Adrenal gland (tissue), 12 donors: ENCODE measurements around the gene ST6GALNAC3. TPM values are rescaled to one million over a fixed set of nuclear protein-coding genes. Genes with fewer than 3 reads are reported as not detected.

Experiments used
- DNase-seq, 7 donors: peaks; one replicate each; pipeline ENCODE4 v3.0.0-alpha.2; 2019 to 2020
- H3K27ac ChIP-seq, 5 donors: fragments of 200-600 bp; sonication (generic) in 4 of 5; 1 replicate in 3 of 5; 2 replicates in 2 of 5; pipeline versions ENCODE4 v1.5.1 to v1.8.0; 2016 to 2020; ENCODE audit warnings: mild to moderate bottlenecking in 1 of 5
- H3K27me3 ChIP-seq: fragments of 200-600 bp; 2 replicates; pipeline ENCODE4 v1.8.0; 2021
- H3K36me3 ChIP-seq, 2 donors: fragments of 200-600 bp; replicated peaks in 1 of 2; 1 replicate in 1 of 2; 2 replicates in 1 of 2; pipeline versions ENCODE4 v1.5.1 to v1.8.0; 2018 to 2022
- H3K4me1 ChIP-seq, 2 donors: fragments of 200-600 bp; replicated peaks in 1 of 2; 1 replicate in 1 of 2; 2 replicates in 1 of 2; pipeline versions ENCODE4 v1.5.1 to v1.8.0; 2018 to 2021
- H3K4me3 ChIP-seq, 4 donors: fragments of 200-600 bp; sonication (generic) in 3 of 4; one replicate each; pipeline ENCODE4 v1.5.1; 2016 to 2018
- H3K9me3 ChIP-seq, 3 donors: fragments of 200-600 bp; sonication (generic) in 1 of 3; replicated peaks in 1 of 3; 1 replicate in 2 of 3; 2 replicates in 1 of 3; pipeline versions ENCODE4 v1.5.1 to v1.8.0; 2016 to 2021
- POLR2A ChIP-seq, 2 donors: fragments of 450-650 bp; IDR thresholded peaks; one replicate each; pipeline ENCODE4 v1.6.1; 2017; ENCODE audit warnings: antibody characterized with exemption in 2 of 2, mild to moderate bottlenecking in 2 of 2, moderate library complexity in 1 of 2
- WGBS, 4 donors: extraction: QIAGEN DNeasy Blood & Tissue Kit in 2 of 4; methylation state at CpG; one replicate each; pipeline versions ENCODE4 v1.1.5 to v1.1.7; 2013 to 2017; 5-methylcytosine and 5-hydroxymethylcytosine counted together
- intact Hi-C, 2 donors: fragments of 100-400 bp; cut with DNase I; formaldehyde crosslinking; loops; one replicate each; pipeline versions ENCODE4 v1.14.1 to v1.15.0; 2022 to 2023
- polyA plus RNA-seq, 3 donors: library from polyadenylated mRNA; stranded (reverse); fragments of 200-250 nt in 2 of 3; fragments of 350-450 nt in 1 of 3; fragmentation: Illumina TruSeq in 1 of 3; extraction: RNeasy Lipid Tissue Mini Kit (QIAGEN cat#74804) in 1 of 3; gene quantifications; one replicate each; pipeline ENCODE4 v1.2.3, GENCODE V29; 2013 to 2014
- total RNA-seq, 9 donors: library from RNA; depleted of rRNA in 4 of 9; stranded (reverse); fragments of >200 nt in 4 of 9; fragments of 120-200 nt in 1 of 9; fragmentation: NEBNext Ultra II Directional in 1 of 9; extraction: Animal tissue kit (Norgen Biotek cat#: 25700) in 1 of 9; gene quantifications; one replicate each; pipeline versions ENCODE4 v1.1.0 to v1.2.4, GENCODE V29; 2013 to 2023
- TF ChIP-seq, protein P1 (sequence below), 6 experiments: fragments of 450-650 bp in 4 of 6; fragments of 200-600 bp in 2 of 6; sonication (generic) in 1 of 6; IDR thresholded peaks; 1 replicate in 5 of 6; 2 replicates in 1 of 6; pipeline versions ENCODE4 v1.5.1 to v1.8.0; 2016 to 2021; ENCODE audit warnings: antibody characterized with exemption in 6 of 6, mild to moderate bottlenecking in 2 of 6, moderate library complexity in 1 of 6
- donor health status: healthy with polysubstance abuse.
- donor health status: Bipolar disorder and iron deficiency.
- donor health status: DM: yes; HTN: yes; CAD: no.
- donor health status: DM: no; HTN: no; CAD: no.
- donor health status: DM: no; HTN: no; CAD: no.
- donor health status: DM: yes; HTN: yes; CAD: no.

ST6GALNAC3 gene
- total and polyA plus RNA-seq, 12 donors, result 1.4 to 11.5 (median 5.9) TPM

DNA sequence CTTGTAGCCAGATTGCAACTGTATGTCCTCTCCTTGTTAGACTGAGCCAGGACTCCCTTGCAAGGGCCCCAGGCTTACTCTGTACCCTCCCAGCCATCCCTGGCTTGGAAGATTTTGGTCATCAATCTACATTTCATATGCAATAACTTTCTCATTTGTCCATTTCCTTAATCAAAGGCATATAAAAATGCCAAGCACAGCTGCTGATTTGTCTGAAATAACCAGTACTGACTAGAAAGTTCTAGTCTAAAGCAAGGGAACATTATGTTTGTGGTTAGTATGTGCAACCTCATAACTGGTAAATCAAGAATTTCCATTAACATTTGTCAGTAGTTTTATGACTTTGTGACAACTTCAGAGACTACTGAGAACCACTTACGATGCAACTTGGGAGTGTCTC is 370.2 kb downstream of the ST6GALNAC3 start:
- Histone ChIP-seq H3K4me3 (no peak overlapping the region), H3K4me1 (no peaks in the 10 kb centered on the region), H3K36me3 (no peaks in the 10 kb centered on the region), H3K27ac (no peak overlapping the region), H3K9me3 (no peaks in the 10 kb centered on the region), H3K27me3 (no peaks in the 10 kb centered on the region)
- WGBS, 4 donors, result 86 to 98% (median 91%) methylated on average over 1 of the region's 1 CpG
- intact Hi-C loops, result no loop called here
- no peak for TF ChIP-seq POLR2A (IDR thresholded peaks at IDR 0.05)
- TF ChIP-seq, protein P1, sequence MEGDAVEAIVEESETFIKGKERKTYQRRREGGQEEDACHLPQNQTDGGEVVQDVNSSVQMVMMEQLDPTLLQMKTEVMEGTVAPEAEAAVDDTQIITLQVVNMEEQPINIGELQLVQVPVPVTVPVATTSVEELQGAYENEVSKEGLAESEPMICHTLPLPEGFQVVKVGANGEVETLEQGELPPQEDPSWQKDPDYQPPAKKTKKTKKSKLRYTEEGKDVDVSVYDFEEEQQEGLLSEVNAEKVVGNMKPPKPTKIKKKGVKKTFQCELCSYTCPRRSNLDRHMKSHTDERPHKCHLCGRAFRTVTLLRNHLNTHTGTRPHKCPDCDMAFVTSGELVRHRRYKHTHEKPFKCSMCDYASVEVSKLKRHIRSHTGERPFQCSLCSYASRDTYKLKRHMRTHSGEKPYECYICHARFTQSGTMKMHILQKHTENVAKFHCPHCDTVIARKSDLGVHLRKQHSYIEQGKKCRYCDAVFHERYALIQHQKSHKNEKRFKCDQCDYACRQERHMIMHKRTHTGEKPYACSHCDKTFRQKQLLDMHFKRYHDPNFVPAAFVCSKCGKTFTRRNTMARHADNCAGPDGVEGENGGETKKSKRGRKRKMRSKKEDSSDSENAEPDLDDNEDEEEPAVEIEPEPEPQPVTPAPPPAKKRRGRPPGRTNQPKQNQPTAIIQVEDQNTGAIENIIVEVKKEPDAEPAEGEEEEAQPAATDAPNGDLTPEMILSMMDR (IDR thresholded peaks at IDR 0.05), result no peak
- no peak for DNase-seq

DNA sequence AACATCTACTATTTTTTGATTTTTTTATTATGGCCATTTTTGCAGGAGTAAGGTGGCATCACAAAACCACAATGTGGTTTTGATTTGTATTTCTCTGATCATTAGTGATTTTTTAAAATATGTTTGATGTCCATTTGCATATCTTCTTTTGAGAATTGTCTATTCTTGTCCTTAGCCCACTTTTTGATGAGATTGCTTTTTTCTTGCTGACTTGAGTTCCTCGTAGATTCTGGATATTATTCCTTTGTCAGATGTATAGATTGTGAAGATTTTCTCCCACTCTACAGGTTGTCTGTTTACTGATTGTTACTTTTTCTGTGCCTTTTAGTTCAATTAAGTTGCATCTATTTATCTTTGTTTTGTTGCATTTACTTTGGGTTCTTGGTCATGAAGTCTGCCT is 375.7 kb downstream of the ST6GALNAC3 start:
- intact Hi-C loops, result no loop called here
- H3K9me3 ChIP-seq, result peaks cover 0 to 5% (median 0%) of the 10 kb centered on the region in 3 donors

DNA sequence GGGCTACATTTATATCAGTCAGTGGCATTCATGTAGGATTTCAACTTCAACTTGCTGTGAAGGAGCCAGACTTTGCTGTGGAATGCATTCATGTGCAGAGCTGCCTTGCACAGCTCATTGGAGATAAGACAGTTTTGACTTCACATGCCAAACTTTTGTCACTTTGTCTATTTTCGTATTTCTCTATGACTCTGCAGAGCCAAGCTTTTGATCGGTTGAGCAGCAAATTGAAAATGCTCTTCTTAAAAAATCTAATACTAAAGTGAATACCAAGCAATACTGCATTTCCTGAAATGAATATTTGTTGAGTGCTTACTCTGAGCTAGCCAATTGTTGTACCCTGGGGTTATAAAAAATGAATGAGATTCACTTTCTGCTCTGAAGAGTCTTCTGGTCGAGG is 388.7 kb downstream of the ST6GALNAC3 start:
- no peak overlapping the region for H3K27ac ChIP-seq
- intact Hi-C loops, result no loop called here
- no peaks in the 10 kb centered on the region for H3K36me3 ChIP-seq
- H3K9me3 ChIP-seq, result no peaks in the 10 kb centered on the region
- no peaks in the 10 kb centered on the region for H3K4me1 ChIP-seq
- H3K27me3 ChIP-seq, result no peaks in the 10 kb centered on the region
- DNase-seq, result peak in 1 of 7 donors; percentile 19
- WGBS, 4 donors, result 49 to 67% (median 59%) methylated on average over 3 of the region's 3 CpGs
- no peak overlapping the region for H3K4me3 ChIP-seq
- TF ChIP-seq, protein P1 (IDR thresholded peaks at IDR 0.05), result no peak
- TF ChIP-seq POLR2A (IDR thresholded peaks at IDR 0.05), result no peak

More for the DNA sequence above, 375.7 kb downstream of the ST6GALNAC3 start:
- TF ChIP-seq, protein P1 (IDR thresholded peaks at IDR 0.05), result no peak
- TF ChIP-seq POLR2A (IDR thresholded peaks at IDR 0.05), result no peak
- no peaks in the 10 kb centered on the region for H3K4me1 ChIP-seq
- no peaks in the 10 kb centered on the region for H3K36me3 ChIP-seq
- H3K27ac ChIP-seq, result no peak overlapping the region
- 73 to 86% (median 80%) methylated on average over 1 of the region's 1 CpG for WGBS, 4 donors
- no peak overlapping the region for H3K4me3 ChIP-seq
- no peaks in the 10 kb centered on the region for H3K27me3 ChIP-seq
- DNase-seq, result no peak

DNA sequence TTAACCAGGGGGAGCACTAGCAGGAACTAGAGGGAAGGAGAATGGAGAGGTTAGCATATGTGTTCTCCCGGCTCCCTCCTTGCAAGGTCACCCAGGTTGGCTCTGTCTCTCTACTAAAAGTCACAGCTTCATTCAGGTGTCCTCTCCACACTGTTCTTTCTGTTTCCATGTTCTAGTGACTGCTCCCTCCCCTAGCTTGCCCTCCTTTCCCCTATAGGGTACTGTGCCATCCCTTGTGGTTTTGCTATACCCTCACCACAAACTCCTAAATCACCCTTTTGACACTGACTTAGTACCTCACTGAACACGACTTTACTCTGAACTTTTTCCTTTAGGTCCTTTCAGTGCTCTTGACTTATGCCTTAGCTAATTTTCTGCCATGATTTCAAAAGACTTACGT is 389.3 kb downstream of the ST6GALNAC3 start:
- DNase-seq, result no peak
- intact Hi-C loops, result no loop called here
- no peaks in the 10 kb centered on the region for H3K9me3 ChIP-seq
- 85 to 89% (median 86%) methylated on average over 3 of the region's 3 CpGs for WGBS, 4 donors
- TF ChIP-seq, protein P1 (IDR thresholded peaks at IDR 0.05), result no peak
- no peak for TF ChIP-seq POLR2A (IDR thresholded peaks at IDR 0.05)
- H3K27me3 ChIP-seq, result no peaks in the 10 kb centered on the region
- H3K36me3 ChIP-seq, result no peaks in the 10 kb centered on the region
- no peak overlapping the region for H3K27ac ChIP-seq
- H3K4me1 ChIP-seq, result no peaks in the 10 kb centered on the region
- H3K4me3 ChIP-seq, result no peak overlapping the region
